Panc1 (cell line): Measurements from ENCODE around the gene BTBD9. TPM values are rescaled to one million over a fixed set of nuclear protein-coding genes. Genes with fewer than 3 reads are reported as not detected.

ENCODE experiments used
- ATAC-seq: fragments of 200-7000 bp; cut with Tn5 transposase; 2 replicates; pipeline ENCODE4 v1.9.1; 2020; ENCODE audit warnings: mild to moderate bottlenecking, moderate library complexity
- BruUV-seq: library from RNA; stranded (reverse); fragments of 400-500 nt; replicated peaks from 2 replicates; lab custom pipeline; 2021; lab: Mats Ljungman, UMichigan
- CTCF ChIA-PET: fragments of 300-600 bp; sonication (Branson Sonifier 250); formaldehyde crosslinking; loops from one replicate; lab custom pipeline; 2022; ENCODE audit warnings: antibody characterized with exemption; lab: Charles Lee
- POLR2A ChIA-PET: fragments of 300-600 bp; sonication (Branson Sonifier 250); formaldehyde crosslinking; loops from one replicate; lab custom pipeline; 2022; ENCODE audit warnings: antibody characterized with exemption; lab: Charles Lee
- DNase-seq: peaks from one replicate; pipeline ENCODE4 v3.0.0-alpha.2; 2010; ENCODE audit warnings: low read depth, low spot score
- H3K27ac ChIP-seq: 2 replicates; pipeline ENCODE4 v1.5.1; 2011; ENCODE audit warnings: mild to moderate bottlenecking, low read length, inconsistent platforms
- H3K27me3 ChIP-seq: fragments of 200-500 bp; sonication (Bioruptor generic); 2 replicates; pipeline ENCODE4 v1.6.0; 2014; ENCODE audit warnings: low read length, inconsistent platforms; ENCODE audit not compliant: control insufficient read depth, insufficient read depth
- H3K36me3 ChIP-seq: fragments of 200-500 bp; sonication (Bioruptor generic); 2 replicates; pipeline ENCODE4 v1.5.1; 2014; ENCODE audit warnings: inconsistent platforms, mild to moderate bottlenecking, low read length, moderate library complexity; ENCODE audit not compliant: control insufficient read depth, insufficient read depth
- H3K4me1 ChIP-seq: 2 replicates; pipeline ENCODE4 v1.5.1; 2011; ENCODE audit warnings: inconsistent platforms, mild to moderate bottlenecking, low read length, moderate library complexity; ENCODE audit not compliant: control insufficient read depth, insufficient read depth
- H3K4me3 ChIP-seq, 2 experiments: 2 replicates each; pipeline ENCODE4 v1.5.1; 2011 to 2012; ENCODE audit warnings: low read depth in 2 of 2, low read length in 2 of 2, mild to moderate bottlenecking in 2 of 2, inconsistent platforms in 1 of 2, moderate library complexity in 1 of 2
- H3K9me3 ChIP-seq: fragments of 200-500 bp; sonication (Bioruptor generic); 2 replicates; pipeline ENCODE4 v1.5.1; 2014; ENCODE audit warnings: low read depth, mild to moderate bottlenecking, inconsistent platforms, low read length, moderate library complexity; ENCODE audit not compliant: control insufficient read depth, insufficient read depth
- CTCF ChIP-seq: fragments of 450-650 bp; IDR thresholded peaks from 2 replicates; pipeline ENCODE4 v1.5.1; 2017; ENCODE audit warnings: mild to moderate bottlenecking
- POLR2AphosphoS5 ChIP-seq: IDR thresholded peaks from 2 replicates; pipeline ENCODE4 v1.6.1; 2012; ENCODE audit warnings: mild to moderate bottlenecking, low read depth, low read length, moderate library complexity
- REST ChIP-seq, 2 experiments: IDR thresholded peaks; 2 replicates each; pipeline ENCODE4 v1.6.1; 2011 to 2012; ENCODE audit warnings: low read depth in 2 of 2, control low read depth in 1 of 2, low read length in 1 of 2, mild to moderate bottlenecking in 1 of 2, moderate library complexity in 1 of 2; ENCODE audit not compliant: insufficient read depth in 1 of 2
- SIN3A ChIP-seq: IDR thresholded peaks from 2 replicates; pipeline ENCODE4 v1.6.1; 2012; ENCODE audit warnings: low read depth, mild to moderate bottlenecking, low read length, moderate library complexity, borderline replicate concordance; ENCODE audit not compliant: insufficient read depth
- TCF7L2 ChIP-seq: IDR thresholded peaks from 2 replicates; pipeline ENCODE4 v1.6.1; 2011; ENCODE audit warnings: mild to moderate bottlenecking, low read depth, low read length, inconsistent platforms
- in situ Hi-C: cut with HindIII; loops from 2 replicates; pipeline ENCODE4 v1.10.0; 2016; ENCODE audit warnings: low sequenced_read_pairs, low pct_unique_long_range_greater_than_20kb
- intact Hi-C: fragments of 100-400 bp; cut with micrococcal nuclease; formaldehyde crosslinking; loops from one replicate; pipeline ENCODE4 v1.10.0; 2022; ENCODE audit not compliant: unreplicated experiment
- total RNA-seq: library from RNA; stranded (reverse); gene quantifications from one replicate; pipeline ENCODE4 v1.2.1, GENCODE V29; 2021; ENCODE audit not compliant: unreplicated experiment

Gene BTBD9
- total RNA-seq, 1 experiment from 2014 or later = 12.8 TPM

DNA sequence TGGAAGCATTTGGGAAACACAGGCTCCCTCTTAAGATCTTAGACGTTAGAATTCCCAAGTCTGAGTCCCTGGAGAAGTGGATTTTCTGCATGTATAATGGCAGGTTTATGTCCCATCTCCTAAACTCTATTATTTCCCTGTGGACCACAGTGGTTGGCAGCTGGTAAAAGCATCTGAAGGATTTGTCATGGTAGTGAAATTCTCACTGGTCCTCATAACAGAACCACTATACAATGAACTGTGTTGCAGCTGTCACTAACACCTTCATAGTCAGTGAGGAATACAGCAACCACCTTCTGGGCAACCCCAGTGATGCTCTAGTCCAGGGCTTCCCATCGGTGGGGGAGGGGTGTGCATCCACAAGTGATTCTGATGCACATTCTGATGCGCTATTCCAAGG is 423.3 kb downstream of the BTBD9 start:
- ChIA-PET POLR2A (no interaction called here), CTCF (no interaction called here)
- DNase-seq = no peak
- in situ Hi-C loops = no loop called here
- Histone ChIP-seq H3K27me3 (no peaks in the 10 kb centered on the region), H3K36me3 (no peaks in the 10 kb centered on the region), H3K27ac (no peak overlapping the region), H3K9me3 (no peaks in the 10 kb centered on the region), H3K4me3 (no peak overlapping the region), H3K4me1 (peaks cover 12% of the 10 kb centered on the region; the same call in 1 of the 2 replicates)
- TF ChIP-seq TCF7L2 = no peak
- TF ChIP-seq REST (IDR thresholded peaks at IDR 0.05; ENCODE audit: insufficient read depth in 1 of 2, low read depth in 2 of 2, low read length in 1 of 2) = no peak
- TF ChIP-seq POLR2AphosphoS5 = no peak
- no peak for TF ChIP-seq CTCF
- TF ChIP-seq SIN3A = no peak
- intact Hi-C loops = no loop called here
- no TSS peak for BruUV-seq
- no peak for ATAC-seq

GRCh38 chr6:38215651-38216311 is 423.9 kb downstream of the BTBD9 start:
- peaks cover 12% of the 10 kb centered on the region; the same call in 1 of the 2 replicates for H3K4me1 ChIP-seq
- no peaks in the 10 kb centered on the region for H3K9me3 ChIP-seq
- intact Hi-C loops (no loop called here), in situ Hi-C loops (no loop called here)
- no peak overlapping the region for H3K4me3 ChIP-seq
- ATAC-seq = no peak
- ChIA-PET POLR2A (no interaction called here), CTCF (no interaction called here)
- H3K27me3 ChIP-seq = no peaks in the 10 kb centered on the region
- no peaks in the 10 kb centered on the region for H3K36me3 ChIP-seq
- TF ChIP-seq REST (IDR thresholded peaks at IDR 0.05; ENCODE audit: insufficient read depth in 1 of 2, low read depth in 2 of 2, low read length in 1 of 2) (no peak), POLR2AphosphoS5 (no peak), CTCF (no peak), TCF7L2 (no peak), SIN3A (no peak)
- no peak for DNase-seq
- no peak overlapping the region for H3K27ac ChIP-seq
- BruUV-seq = no TSS peak
